Fibroblast of the aortic adventitia (primary cell): Measurements from ENCODE around the gene EVI5. TPM values are rescaled to one million over a fixed set of nuclear protein-coding genes. Genes with fewer than 3 reads are reported as not detected.
"Not testable (repeated sequence)": the region's sequence is repeated elsewhere in the genome, so short reads cannot be mapped to it uniquely, and the experiment has no call there.

ENCODE experiments used
- DNase-seq: peaks from one replicate; pipeline ENCODE4 v3.0.0-alpha.2; 2010; ENCODE audit warnings: low read depth
- H3K4me3 ChIP-seq: 2 replicates; pipeline ENCODE4 v1.5.1; 2011; ENCODE audit warnings: low read depth, mild to moderate bottlenecking, control low read depth, low read length, moderate library complexity
- CTCF ChIP-seq: IDR thresholded peaks from 2 replicates; pipeline ENCODE4 v1.5.1; 2011; ENCODE audit warnings: mild to moderate bottlenecking, low read length, control low read depth, inconsistent platforms; ENCODE audit not compliant: insufficient read depth
- total RNA-seq: library from RNA; depleted of rRNA; stranded (reverse); fragments of >200 nt; gene quantifications from 2 replicates; pipeline ENCODE4 v1.2.3, GENCODE V29; 2012; ENCODE audit warnings: low replicate concordance

The EVI5 gene
- total RNA-seq, 1 donor: 55.3 TPM

GRCh38 chr1:92663775-92664174, 121.1 kb downstream of the EVI5 start:
- DNase-seq: no peak
- no peak for TF ChIP-seq CTCF
- H3K4me3 ChIP-seq: no peak overlapping the region

- no peak overlapping the region for H3K4me3 ChIP-seq
- TF ChIP-seq CTCF: no peak
- no peak for DNase-seq
Observed at GRCh38 chr1:92662048-92662447, 122.9 kb downstream of the EVI5 start.

- H3K4me3 ChIP-seq: no peak overlapping the region
- no peak for TF ChIP-seq CTCF
- DNase-seq: no peak
Observed at GRCh38 chr1:92657701-92658100, 127.2 kb downstream of the EVI5 start.

GRCh38 chr1:92655197-92655801, 129.6 kb downstream of the EVI5 start:
- DNase-seq: peak; percentile 2
- TF ChIP-seq CTCF: no peak
- H3K4me3 ChIP-seq: no peak overlapping the region

GRCh38 chr1:92653605-92654381, 131.1 kb downstream of the EVI5 start:
- no peak for TF ChIP-seq CTCF
- DNase-seq: no peak
- no peak overlapping the region for H3K4me3 ChIP-seq

- not testable (repeated sequence) for DNase-seq, H3K4me3 ChIP-seq
Observed at GRCh38 chr1:92640686-92641085, 144.2 kb downstream of the EVI5 start.

- TF ChIP-seq CTCF: no peak
- no peak for DNase-seq
- no peak overlapping the region for H3K4me3 ChIP-seq
Observed at GRCh38 chr1:92638498-92638897, 146.4 kb downstream of the EVI5 start.

GRCh38 chr1:92635203-92635602, 149.7 kb downstream of the EVI5 start:
- not testable (repeated sequence) for H3K4me3 ChIP-seq

More at GRCh38 chr1:92635203-92635602, 149.7 kb downstream of the EVI5 start:
- not testable (repeated sequence) for DNase-seq
